CD4-positive, alpha-beta T cell (primary cell): ENCODE measurements around the gene NUAK1. TPM values are rescaled to one million over a fixed set of nuclear protein-coding genes. Genes with fewer than 3 reads are reported as not detected.

Source experiments
- ATAC-seq: fragments of 200-7000 bp; cut with Tn5 transposase; one replicate; pipeline ENCODE4 v1.10.0; 2022; ENCODE audit warnings: mild to moderate bottlenecking; ENCODE audit not compliant: poor library complexity
- CTCF ChIA-PET: fragments of 350-600 bp; sonication (Branson Sonifier 250); formaldehyde crosslinking; loops from one replicate; lab custom pipeline; 2021; ENCODE audit warnings: antibody characterized with exemption, inconsistent platforms; lab: Charles Lee
- POLR2A ChIA-PET: fragments of 350-600 bp; sonication (Branson Sonifier 250); formaldehyde crosslinking; loops from one replicate; lab custom pipeline; 2021; ENCODE audit warnings: antibody characterized with exemption, inconsistent platforms; lab: Charles Lee
- DNase-seq, 14 experiments: peaks; one replicate each; pipeline ENCODE4 v3.0.0-alpha.2; 2013 to 2020; ENCODE audit warnings: mixed read lengths in 2 of 14
- H3K27ac ChIP-seq, 2 donors: one replicate each; pipeline versions ENCODE4 v1.5.1 to v1.7.0; 2013; ENCODE audit warnings: low read length in 2 of 2, low read depth in 1 of 2, mild to moderate bottlenecking in 1 of 2
- H3K27me3 ChIP-seq, 2 experiments: 1 replicate in 1 of 2; 2 replicates in 1 of 2; pipeline versions ENCODE4 v1.6.1 to v1.7.0; 2013; ENCODE audit warnings: low read length in 2 of 2, control low read depth in 1 of 2, mild to moderate bottlenecking in 1 of 2, moderate library complexity in 1 of 2; ENCODE audit not compliant: insufficient read depth in 2 of 2, control insufficient read depth in 1 of 2
- H3K36me3 ChIP-seq: one replicate; pipeline ENCODE4 v1.6.1; 2013; ENCODE audit warnings: low read length, control low read depth; ENCODE audit not compliant: insufficient read depth
- H3K4me1 ChIP-seq: one replicate; pipeline ENCODE4 v1.6.1; 2013; ENCODE audit warnings: low read length, control low read depth; ENCODE audit not compliant: insufficient read depth
- H3K4me3 ChIP-seq: one replicate; pipeline ENCODE4 v1.5.1; 2013; ENCODE audit warnings: mild to moderate bottlenecking, low read length, moderate library complexity
- H3K9me3 ChIP-seq, 2 experiments: 1 replicate in 1 of 2; 2 replicates in 1 of 2; pipeline versions ENCODE4 v1.6.1 to v1.7.0; 2013; ENCODE audit warnings: low read length in 2 of 2, mild to moderate bottlenecking in 2 of 2, control low read depth in 1 of 2, moderate library complexity in 1 of 2; ENCODE audit not compliant: control insufficient read depth in 1 of 2, insufficient read depth in 1 of 2
- H3K27ac Mint-ChIP-seq: one replicate; pipeline ENCODE4 v1.8.0; 2020; ENCODE audit warnings: mixed read lengths
- H3K27me3 Mint-ChIP-seq: one replicate; pipeline ENCODE4 v1.8.0; 2021; ENCODE audit warnings: mixed read lengths
- H3K36me3 Mint-ChIP-seq: one replicate; pipeline ENCODE4 v1.8.0; 2021; ENCODE audit warnings: low read depth, mixed read lengths
- H3K4me1 Mint-ChIP-seq: one replicate; pipeline ENCODE4 v1.8.0; 2021; ENCODE audit warnings: low read depth, mixed read lengths
- H3K4me3 Mint-ChIP-seq: one replicate; pipeline ENCODE4 v1.8.0; 2020; ENCODE audit warnings: mild to moderate bottlenecking, mixed read lengths
- H3K9me3 Mint-ChIP-seq: one replicate; pipeline ENCODE4 v1.8.0; 2020; ENCODE audit warnings: mixed read lengths
- CTCF ChIP-seq: fragments of 200-600 bp; IDR thresholded peaks from one replicate; pipeline ENCODE4 v1.8.0; 2022; ENCODE audit warnings: antibody characterized with exemption, mild to moderate bottlenecking
- intact Hi-C, 2 experiments: fragments of 100-400 bp; cut with DNase I in 1 of 2; cut with micrococcal nuclease in 1 of 2; formaldehyde crosslinking; loops; one replicate each; pipeline versions ENCODE4 v1.15.1 to v1.9.0; 2023 to 2025; cut with DNase I, micrococcal nuclease
- total RNA-seq, 174 experiments: library from RNA in 2 of 174; stranded (reverse) in 2 of 174; gene quantifications; one replicate each; pipeline ENCODE4 v1.2.3 and lab custom pipeline; 2021 to 2026

NUAK1 gene
- total RNA-seq, 2 experiments from 2014 or later = 0.16 TPM; not detected in 1

GRCh38 chr12:106022568-106023012, 116.2 kb downstream of the NUAK1 start:
- Mint-ChIP-seq H3K27ac (no peak overlapping the region), H3K27me3 (peaks cover 16% of the 10 kb centered on the region), H3K36me3 (no peaks in the 10 kb centered on the region), H3K4me3 (no peak overlapping the region), H3K9me3 (peaks cover 12% of the 10 kb centered on the region), H3K4me1 (no peaks in the 10 kb centered on the region)
- no peak overlapping the region for H3K4me3 ChIP-seq
- peaks cover 4 to 10% of the 10 kb centered on the region in 2 experiments for H3K27me3 ChIP-seq
- intact Hi-C loops = no loop called here
- H3K9me3 ChIP-seq = peaks cover 3 to 8% of the 10 kb centered on the region in 2 experiments
- no peak overlapping the region for H3K27ac ChIP-seq
- ChIA-PET POLR2A (no interaction called here), CTCF (no interaction called here)
- TF ChIP-seq CTCF = no peak
- no peaks in the 10 kb centered on the region for H3K4me1 ChIP-seq
- ATAC-seq (no peak), DNase-seq (no peak)
- H3K36me3 ChIP-seq = no peaks in the 10 kb centered on the region

- Mint-ChIP-seq H3K4me1 (no peaks in the 10 kb centered on the region), H3K4me3 (no peak overlapping the region)
- POLR2A ChIA-PET = no interaction called here
Measured at GRCh38 chr12:106021516-106021915, 117.2 kb downstream of the NUAK1 start.

DNA sequence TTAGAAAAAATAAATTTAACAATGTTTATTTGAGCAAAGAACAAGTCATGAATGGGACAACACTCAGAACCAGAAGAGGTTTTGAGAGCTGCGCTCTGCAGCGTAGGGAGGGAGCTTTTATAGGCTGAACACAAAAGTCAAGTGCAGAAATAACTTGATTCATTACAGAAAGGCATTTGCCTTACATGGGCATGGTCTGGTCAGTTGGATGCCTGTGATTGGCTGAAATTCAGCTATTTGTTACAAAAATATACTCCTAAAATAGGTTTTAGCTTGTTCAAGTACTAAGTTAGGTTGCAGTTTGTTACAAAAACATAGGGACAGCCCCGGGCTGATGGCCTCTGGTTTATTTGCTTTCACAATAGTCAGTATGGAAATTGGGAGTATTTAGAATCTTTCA, 118.0 kb downstream of the NUAK1 start:
- H3K27me3 Mint-ChIP-seq = peaks cover 5% of the 10 kb centered on the region
- H3K27ac ChIP-seq = no peak overlapping the region
- no peak overlapping the region for H3K27ac Mint-ChIP-seq
- no peak overlapping the region for H3K4me3 Mint-ChIP-seq
- ChIA-PET POLR2A (no interaction called here), CTCF (no interaction called here)
- intact Hi-C loops = no loop called here
- no peaks in the 10 kb centered on the region for H3K4me1 ChIP-seq
- H3K9me3 ChIP-seq = peaks cover 3 to 8% of the 10 kb centered on the region in 2 experiments
- ATAC-seq (no peak), DNase-seq (no peak)
- peaks cover 12% of the 10 kb centered on the region for H3K9me3 Mint-ChIP-seq
- TF ChIP-seq CTCF = no peak
- no peak overlapping the region for H3K4me3 ChIP-seq
- no peaks in the 10 kb centered on the region for H3K36me3 ChIP-seq
- peaks cover 0 to 3% of the 10 kb centered on the region in 2 experiments for H3K27me3 ChIP-seq
- H3K36me3 Mint-ChIP-seq = no peaks in the 10 kb centered on the region
- H3K4me1 Mint-ChIP-seq = no peaks in the 10 kb centered on the region

More at GRCh38 chr12:106021516-106021915, 117.2 kb downstream of the NUAK1 start:
- no peaks in the 10 kb centered on the region for H3K36me3 ChIP-seq
- TF ChIP-seq CTCF = no peak
- intact Hi-C loops = no loop called here
- peaks cover 9% of the 10 kb centered on the region for H3K27me3 Mint-ChIP-seq
- ATAC-seq (no peak), DNase-seq (no peak)
- H3K4me3 ChIP-seq = no peak overlapping the region
- H3K9me3 Mint-ChIP-seq = peaks cover 12% of the 10 kb centered on the region
- H3K36me3 Mint-ChIP-seq = no peaks in the 10 kb centered on the region
- peaks cover 3 to 8% of the 10 kb centered on the region in 2 experiments for H3K9me3 ChIP-seq
- H3K27ac ChIP-seq = no peak overlapping the region
- peaks cover 4 to 5% of the 10 kb centered on the region in 2 experiments for H3K27me3 ChIP-seq
- CTCF ChIA-PET = no interaction called here
- no peak overlapping the region for H3K27ac Mint-ChIP-seq
- no peaks in the 10 kb centered on the region for H3K4me1 ChIP-seq
